ENCODE measurements around the gene ERGIC1.

The ERGIC1 gene

GRCh38 chr5:172936401-172936800 is 102.3 kb downstream of the ERGIC1 start:
- Histone ChIP-seq H3K27me3 (ENCODE audit: insufficient read depth, low read length) (no peaks in the 10 kb centered on the region), H3K9me3 (ENCODE audit: insufficient read depth, low read depth, low read length) (no peaks in the 10 kb centered on the region), H3K36me3 (ENCODE audit: insufficient read depth, low read length) (peaks cover 61% of the 10 kb centered on the region), H3K4me3 (ENCODE audit: low read length) (no peak overlapping the region), H3K27ac (ENCODE audit: low read depth, low read length) (no peak overlapping the region), H3K4me1 (ENCODE audit: insufficient read depth, low read length) (no peaks in the 10 kb centered on the region), H3K9ac (ENCODE audit: low read depth, low read length) (no peak overlapping the region)
- 97% methylated on average over 5 of the region's 5 CpGs for WGBS

GRCh38 chr5:172939071-172939470 is 105.0 kb downstream of the ERGIC1 start:
- no peak overlapping the region for H3K9ac ChIP-seq (ENCODE audit: low read depth, low read length)

GRCh38 chr5:172939611-172940267 is 105.7 kb downstream of the ERGIC1 start:
- Histone ChIP-seq H3K27ac (ENCODE audit: low read depth, low read length) (no peak overlapping the region), H3K4me3 (ENCODE audit: low read length) (no peak overlapping the region), H3K36me3 (ENCODE audit: insufficient read depth, low read length) (peaks cover 46% of the 10 kb centered on the region), H3K4me1 (ENCODE audit: insufficient read depth, low read length) (peaks cover 14% of the 10 kb centered on the region), H3K9me3 (ENCODE audit: insufficient read depth, low read depth, low read length) (no peaks in the 10 kb centered on the region), H3K9ac (ENCODE audit: low read depth, low read length) (no peak overlapping the region), H3K27me3 (ENCODE audit: insufficient read depth, low read length) (no peaks in the 10 kb centered on the region)
- 93% methylated on average over 16 of the region's 16 CpGs for WGBS

More at GRCh38 chr5:172939071-172939470, 105.0 kb downstream of the ERGIC1 start:
- H3K36me3 ChIP-seq (ENCODE audit: insufficient read depth, low read length), result peaks cover 50% of the 10 kb centered on the region
- peaks cover 13% of the 10 kb centered on the region for H3K4me1 ChIP-seq (ENCODE audit: insufficient read depth, low read length)
- H3K27me3 ChIP-seq (ENCODE audit: insufficient read depth, low read length), result no peaks in the 10 kb centered on the region
- 81% methylated on average over 10 of the region's 10 CpGs for WGBS
- no peak overlapping the region for H3K27ac ChIP-seq (ENCODE audit: low read depth, low read length)
- no peaks in the 10 kb centered on the region for H3K9me3 ChIP-seq (ENCODE audit: insufficient read depth, low read depth, low read length)
- H3K4me3 ChIP-seq (ENCODE audit: low read length), result no peak overlapping the region

GRCh38 chr5:172940268-172941066 is 106.4 kb downstream of the ERGIC1 start:
- 92% methylated on average over 15 of the region's 15 CpGs for WGBS
- H3K36me3 ChIP-seq (ENCODE audit: insufficient read depth, low read length), result peaks cover 45% of the 10 kb centered on the region
- no peak overlapping the region for H3K9ac ChIP-seq (ENCODE audit: low read depth, low read length)
- no peak overlapping the region for H3K27ac ChIP-seq (ENCODE audit: low read depth, low read length)
- H3K27me3 ChIP-seq (ENCODE audit: insufficient read depth, low read length), result no peaks in the 10 kb centered on the region
- H3K4me1 ChIP-seq (ENCODE audit: insufficient read depth, low read length), result peaks cover 14% of the 10 kb centered on the region
- H3K9me3 ChIP-seq (ENCODE audit: insufficient read depth, low read depth, low read length), result no peaks in the 10 kb centered on the region
- H3K4me3 ChIP-seq (ENCODE audit: low read length), result no peak overlapping the region

- Histone ChIP-seq H3K27me3 (ENCODE audit: insufficient read depth, low read length) (no peaks in the 10 kb centered on the region), H3K36me3 (ENCODE audit: insufficient read depth, low read length) (peaks cover 39% of the 10 kb centered on the region), H3K4me1 (ENCODE audit: insufficient read depth, low read length) (peaks cover 14% of the 10 kb centered on the region), H3K4me3 (ENCODE audit: low read length) (no peak overlapping the region), H3K9me3 (ENCODE audit: insufficient read depth, low read depth, low read length) (no peaks in the 10 kb centered on the region), H3K9ac (ENCODE audit: low read depth, low read length) (no peak overlapping the region), H3K27ac (ENCODE audit: low read depth, low read length) (no peak overlapping the region)
- WGBS, result 86% methylated on average over 4 of the region's 4 CpGs
Measured at GRCh38 chr5:172941067-172941516, 107.0 kb downstream of the ERGIC1 start.

GRCh38 chr5:172942556-172942955 is 108.5 kb downstream of the ERGIC1 start:
- Histone ChIP-seq H3K27ac (ENCODE audit: low read depth, low read length) (peak overlapping the region; percentile 82; the same call in 1 of the 2 replicates), H3K9me3 (ENCODE audit: insufficient read depth, low read depth, low read length) (no peaks in the 10 kb centered on the region), H3K9ac (ENCODE audit: low read depth, low read length) (no peak overlapping the region), H3K27me3 (ENCODE audit: insufficient read depth, low read length) (no peaks in the 10 kb centered on the region), H3K4me1 (ENCODE audit: insufficient read depth, low read length) (peaks cover 14% of the 10 kb centered on the region), H3K4me3 (ENCODE audit: low read length) (no peak overlapping the region), H3K36me3 (ENCODE audit: insufficient read depth, low read length) (peaks cover 29% of the 10 kb centered on the region)
- WGBS, result 87% methylated on average over 11 of the region's 11 CpGs

GRCh38 chr5:172943283-172943841 is 109.3 kb downstream of the ERGIC1 start:
- Histone ChIP-seq H3K9me3 (ENCODE audit: insufficient read depth, low read depth, low read length) (no peaks in the 10 kb centered on the region), H3K36me3 (ENCODE audit: insufficient read depth, low read length) (peaks cover 23% of the 10 kb centered on the region), H3K4me3 (ENCODE audit: low read length) (no peak overlapping the region), H3K27ac (ENCODE audit: low read depth, low read length) (peak overlapping the region; percentile 89; the same call in 1 of the 2 replicates), H3K4me1 (ENCODE audit: insufficient read depth, low read length) (peaks cover 14% of the 10 kb centered on the region), H3K27me3 (ENCODE audit: insufficient read depth, low read length) (no peaks in the 10 kb centered on the region), H3K9ac (ENCODE audit: low read depth, low read length) (no peak overlapping the region)
- WGBS, result 41% methylated on average over 16 of the region's 18 CpGs

- Histone ChIP-seq H3K36me3 (ENCODE audit: insufficient read depth, low read length) (peaks cover 23% of the 10 kb centered on the region), H3K9ac (ENCODE audit: low read depth, low read length) (no peak overlapping the region), H3K27ac (ENCODE audit: low read depth, low read length) (peak overlapping the region; percentile 89; the same call in 1 of the 2 replicates), H3K9me3 (ENCODE audit: insufficient read depth, low read depth, low read length) (no peaks in the 10 kb centered on the region), H3K4me3 (ENCODE audit: low read length) (no peak overlapping the region), H3K27me3 (ENCODE audit: insufficient read depth, low read length) (no peaks in the 10 kb centered on the region), H3K4me1 (ENCODE audit: insufficient read depth, low read length) (peaks cover 14% of the 10 kb centered on the region)
- 85% methylated on average over 8 of the region's 8 CpGs for WGBS
Measured at GRCh38 chr5:172943906-172944305, 109.9 kb downstream of the ERGIC1 start.

- Histone ChIP-seq H3K9ac (ENCODE audit: low read depth, low read length) (no peak overlapping the region), H3K27me3 (ENCODE audit: insufficient read depth, low read length) (no peaks in the 10 kb centered on the region), H3K36me3 (ENCODE audit: insufficient read depth, low read length) (peaks cover 19% of the 10 kb centered on the region), H3K9me3 (ENCODE audit: insufficient read depth, low read depth, low read length) (no peaks in the 10 kb centered on the region), H3K27ac (ENCODE audit: low read depth, low read length) (no peak overlapping the region), H3K4me1 (ENCODE audit: insufficient read depth, low read length) (peaks cover 14% of the 10 kb centered on the region), H3K4me3 (ENCODE audit: low read length) (no peak overlapping the region)
- 82% methylated on average over 6 of the region's 6 CpGs for WGBS
Measured at GRCh38 chr5:172944741-172945140, 110.7 kb downstream of the ERGIC1 start.

- peaks cover 14% of the 10 kb centered on the region for H3K4me1 ChIP-seq (ENCODE audit: insufficient read depth, low read length)
- H3K4me3 ChIP-seq (ENCODE audit: low read length), result no peak overlapping the region
- WGBS, result 94% methylated on average over 6 of the region's 6 CpGs
- no peak overlapping the region for H3K9ac ChIP-seq (ENCODE audit: low read depth, low read length)
- H3K27me3 ChIP-seq (ENCODE audit: insufficient read depth, low read length), result no peaks in the 10 kb centered on the region
- no peaks in the 10 kb centered on the region for H3K9me3 ChIP-seq (ENCODE audit: insufficient read depth, low read depth, low read length)
- H3K36me3 ChIP-seq (ENCODE audit: insufficient read depth, low read length), result peaks cover 20% of the 10 kb centered on the region
- H3K27ac ChIP-seq (ENCODE audit: low read depth, low read length), result no peak overlapping the region
Measured at GRCh38 chr5:172945151-172945550, 111.1 kb downstream of the ERGIC1 start.

- WGBS, result 94% methylated on average over 7 of the region's 7 CpGs
- Histone ChIP-seq H3K27ac (ENCODE audit: low read depth, low read length) (no peak overlapping the region), H3K27me3 (ENCODE audit: insufficient read depth, low read length) (no peaks in the 10 kb centered on the region), H3K36me3 (ENCODE audit: insufficient read depth, low read length) (peaks cover 24% of the 10 kb centered on the region), H3K4me3 (ENCODE audit: low read length) (no peak overlapping the region), H3K9ac (ENCODE audit: low read depth, low read length) (no peak overlapping the region), H3K9me3 (ENCODE audit: insufficient read depth, low read depth, low read length) (no peaks in the 10 kb centered on the region), H3K4me1 (ENCODE audit: insufficient read depth, low read length) (peaks cover 14% of the 10 kb centered on the region)
Measured at GRCh38 chr5:172946146-172946545, 112.1 kb downstream of the ERGIC1 start.
